ENCODE results near the gene PIP4K2B.
"Not testable (repeated sequence)": the region's sequence is repeated elsewhere in the genome, so short reads cannot be mapped to it uniquely, and the experiment has no call there.

PIP4K2B gene

DNA sequence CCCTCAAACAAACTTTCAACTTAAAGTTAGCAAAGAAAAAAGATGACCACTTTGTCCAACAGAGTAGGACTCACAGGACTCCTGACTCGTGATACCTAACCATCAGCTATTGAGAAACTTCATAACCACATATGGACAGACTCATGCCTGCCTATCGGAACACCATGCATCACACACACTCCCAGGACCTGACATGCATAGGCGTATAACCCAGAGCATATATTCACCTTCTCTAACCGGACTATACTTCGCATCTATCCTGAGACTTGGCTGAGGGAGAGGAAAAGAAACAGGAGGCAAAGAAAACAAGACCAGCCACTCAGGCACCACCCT lies 2.2 kb downstream of the PIP4K2B start:
- H3K9ac ChIP-seq (ENCODE audit: low read depth, low read length) = peak overlapping the region; percentile 88; the same call in 1 of the 2 replicates
- no peaks in the 10 kb centered on the region for H3K9me3 ChIP-seq (ENCODE audit: insufficient read depth, low read depth, low read length)
- H3K36me3 ChIP-seq (ENCODE audit: insufficient read depth, low read depth, low read length) = peaks cover 52% of the 10 kb centered on the region
- H3K27me3 ChIP-seq (ENCODE audit: insufficient read depth, low read length) = no peaks in the 10 kb centered on the region
- peak overlapping the region; percentile 91; the same call in 1 of the 2 replicates for H3K4me3 ChIP-seq (ENCODE audit: low read length)
- peaks cover 16% of the 10 kb centered on the region for H3K4me1 ChIP-seq (ENCODE audit: insufficient read depth, low read length)
- no peak overlapping the region for H3K27ac ChIP-seq (ENCODE audit: low read length)

DNA sequence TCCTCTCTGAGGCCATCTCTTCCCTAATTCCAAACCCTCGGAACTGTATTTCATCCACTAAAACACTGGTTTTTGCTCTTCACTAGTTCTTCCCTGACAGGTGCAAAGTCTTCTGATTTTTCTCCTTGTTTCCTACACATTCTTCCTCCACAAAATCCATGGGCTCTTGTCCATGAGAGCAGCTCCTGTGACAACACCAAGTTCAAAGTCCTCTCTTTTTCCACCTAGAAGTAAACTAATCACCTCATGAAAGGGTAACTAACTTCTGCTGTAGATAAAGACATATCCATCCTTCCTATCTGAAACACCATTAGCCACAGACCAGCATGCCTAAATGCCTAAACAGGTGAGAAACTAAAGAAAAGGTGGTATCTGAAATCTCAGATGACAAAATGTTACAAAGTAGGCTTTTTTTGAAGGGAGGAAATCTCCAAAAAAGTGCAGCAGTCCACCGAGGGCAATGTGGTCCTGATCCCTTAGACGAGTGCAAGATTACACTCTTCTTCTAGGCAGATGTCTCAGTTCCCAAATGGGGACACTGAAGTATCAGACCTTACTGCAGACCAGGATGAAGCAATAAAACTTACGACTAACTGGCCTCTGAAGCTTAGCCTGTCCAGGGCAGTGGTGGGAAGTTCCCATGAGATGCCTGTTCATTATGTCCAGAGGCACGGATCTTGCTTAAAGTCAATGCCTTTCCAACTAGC lies 2.8 kb downstream of the PIP4K2B start:
- Histone ChIP-seq H3K4me3 (ENCODE audit: low read length) (0 out of 2 replicates have a peak overlapping the region, but pooled peaks have one; percentile 91), H3K4me1 (ENCODE audit: insufficient read depth, low read length) (peaks cover 16% of the 10 kb centered on the region), H3K36me3 (ENCODE audit: insufficient read depth, low read depth, low read length) (peaks cover 46% of the 10 kb centered on the region), H3K27me3 (ENCODE audit: insufficient read depth, low read length) (no peaks in the 10 kb centered on the region), H3K27ac (ENCODE audit: low read length) (no peak overlapping the region), H3K9ac (ENCODE audit: low read depth, low read length) (0 out of 2 replicates have a peak overlapping the region, but pooled peaks have one; percentile 88), H3K9me3 (ENCODE audit: insufficient read depth, low read depth, low read length) (no peaks in the 10 kb centered on the region)

DNA sequence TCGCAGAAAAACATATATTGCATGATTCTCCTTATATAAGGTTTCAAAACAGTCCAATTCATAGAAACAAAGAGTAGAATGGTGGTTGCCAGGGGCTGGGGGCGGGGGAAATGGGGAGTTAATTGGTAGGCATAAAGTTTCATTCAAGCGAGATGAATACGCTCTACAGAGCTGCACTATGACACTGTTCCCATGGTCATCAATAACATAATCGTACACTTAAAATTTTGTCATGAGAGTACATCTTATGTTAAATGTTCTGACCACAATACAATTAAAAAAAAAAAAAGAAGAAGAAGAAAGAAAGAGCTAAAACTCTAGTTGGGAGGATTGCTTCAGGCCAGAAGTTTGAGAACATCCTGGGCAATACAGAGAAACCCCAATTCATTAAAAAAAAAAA lies 5.1 kb downstream of the PIP4K2B start:
- H3K27ac ChIP-seq (ENCODE audit: low read length) = no peak overlapping the region
- H3K9ac ChIP-seq (ENCODE audit: low read depth, low read length) = no peak overlapping the region
- no peaks in the 10 kb centered on the region for H3K9me3 ChIP-seq (ENCODE audit: insufficient read depth, low read depth, low read length)
- no peaks in the 10 kb centered on the region for H3K27me3 ChIP-seq (ENCODE audit: insufficient read depth, low read length)
- H3K4me3 ChIP-seq (ENCODE audit: low read length) = no peak overlapping the region
- H3K36me3 ChIP-seq (ENCODE audit: insufficient read depth, low read depth, low read length) = peaks cover 39% of the 10 kb centered on the region
- peaks cover 23% of the 10 kb centered on the region for H3K4me1 ChIP-seq (ENCODE audit: insufficient read depth, low read length)

DNA sequence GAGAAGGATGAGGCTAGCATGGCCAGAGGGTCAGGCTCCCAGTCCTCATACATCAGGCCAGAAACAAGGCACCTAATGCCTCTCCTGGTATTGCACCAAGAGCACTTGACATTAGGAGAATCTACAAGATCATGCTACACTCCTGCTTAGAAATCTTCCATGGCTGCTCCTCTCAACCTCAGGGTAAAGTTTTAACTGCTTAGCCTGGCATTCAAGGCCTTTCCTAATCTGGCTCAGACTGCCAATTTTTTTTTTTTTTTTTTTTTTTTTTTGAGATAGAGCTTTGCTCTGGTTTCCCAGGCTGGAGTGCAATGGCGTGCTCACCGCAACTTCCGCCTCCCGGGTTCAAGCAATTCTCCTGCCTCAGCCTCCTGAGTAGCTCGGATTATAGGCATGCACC lies 8.2 kb downstream of the PIP4K2B start:
- Histone ChIP-seq H3K9me3 (ENCODE audit: insufficient read depth, low read depth, low read length) (no peaks in the 10 kb centered on the region), H3K27me3 (ENCODE audit: insufficient read depth, low read length) (no peaks in the 10 kb centered on the region), H3K36me3 (ENCODE audit: insufficient read depth, low read depth, low read length) (peaks cover 33% of the 10 kb centered on the region), H3K4me1 (ENCODE audit: insufficient read depth, low read length) (peaks cover 9% of the 10 kb centered on the region), H3K27ac (ENCODE audit: low read length) (no peak overlapping the region), H3K9ac (ENCODE audit: low read depth, low read length) (no peak overlapping the region), H3K4me3 (ENCODE audit: low read length) (no peak overlapping the region)

DNA sequence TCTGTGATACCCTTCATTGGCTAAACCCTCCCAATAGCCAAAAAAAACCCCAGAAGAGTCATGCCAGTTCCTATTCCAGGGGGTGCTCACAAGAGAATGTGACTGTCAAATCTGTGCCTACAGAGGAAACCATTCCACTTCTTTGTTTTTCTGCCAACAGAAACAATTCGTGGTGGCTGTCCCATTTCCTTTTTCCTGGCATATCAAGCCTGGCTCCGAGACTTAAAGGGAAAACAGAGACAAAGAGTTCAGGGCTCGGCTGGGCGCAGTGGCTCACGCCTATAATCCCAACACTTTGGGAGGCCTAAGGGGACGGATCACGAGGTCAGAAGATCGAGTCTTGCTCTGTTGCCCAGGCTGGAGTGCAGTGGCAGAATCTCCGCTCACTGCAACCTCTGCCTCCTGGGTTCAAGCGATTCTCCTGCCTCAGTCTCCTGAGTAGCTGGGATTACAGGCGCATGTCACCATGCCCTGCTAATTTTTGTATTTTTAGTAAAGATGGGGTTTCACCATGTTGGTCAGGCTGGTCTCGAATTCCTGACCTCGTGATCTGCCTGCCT lies 9.1 kb downstream of the PIP4K2B start:
- H3K36me3 ChIP-seq (ENCODE audit: insufficient read depth, low read depth, low read length) = peaks cover 35% of the 10 kb centered on the region
- H3K4me3 ChIP-seq (ENCODE audit: low read length); H3K4me1 ChIP-seq (ENCODE audit: insufficient read depth, low read length); H3K27me3 ChIP-seq (ENCODE audit: insufficient read depth, low read length); H3K9ac ChIP-seq (ENCODE audit: low read depth, low read length); H3K27ac ChIP-seq (ENCODE audit: low read length); H3K9me3 ChIP-seq (ENCODE audit: insufficient read depth, low read depth, low read length): not testable (repeated sequence)

DNA sequence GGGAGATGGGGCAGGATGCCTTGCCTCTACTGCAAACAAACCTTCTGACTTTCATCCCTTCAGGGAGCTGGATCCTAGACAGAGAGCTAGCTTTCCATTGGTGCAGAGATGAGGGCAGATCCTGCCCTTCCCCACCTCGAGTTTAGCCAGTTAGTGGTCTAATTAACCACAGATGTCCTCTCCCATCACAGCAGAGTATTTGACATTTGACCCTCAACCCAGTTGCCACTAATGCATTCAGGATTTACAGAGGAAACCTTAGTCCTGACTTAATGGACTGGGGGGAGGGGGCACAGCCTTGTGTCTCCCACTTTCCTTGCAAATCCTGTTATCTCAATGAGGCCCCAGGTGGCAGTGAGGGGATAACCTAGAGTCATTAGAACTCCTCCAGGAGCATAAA lies 10.2 kb downstream of the PIP4K2B start:
- no peaks in the 10 kb centered on the region for H3K27me3 ChIP-seq (ENCODE audit: insufficient read depth, low read length)
- H3K4me1 ChIP-seq (ENCODE audit: insufficient read depth, low read length) = peaks cover 9% of the 10 kb centered on the region
- peak overlapping the region; percentile 34; the same call in 1 of the 2 replicates for H3K9ac ChIP-seq (ENCODE audit: low read depth, low read length)
- peaks cover 37% of the 10 kb centered on the region for H3K36me3 ChIP-seq (ENCODE audit: insufficient read depth, low read depth, low read length)
- H3K9me3 ChIP-seq (ENCODE audit: insufficient read depth, low read depth, low read length) = no peaks in the 10 kb centered on the region
- peak overlapping the region; percentile 8; the same call in 1 of the 2 replicates for H3K4me3 ChIP-seq (ENCODE audit: low read length)
- no peak overlapping the region for H3K27ac ChIP-seq (ENCODE audit: low read length)

DNA sequence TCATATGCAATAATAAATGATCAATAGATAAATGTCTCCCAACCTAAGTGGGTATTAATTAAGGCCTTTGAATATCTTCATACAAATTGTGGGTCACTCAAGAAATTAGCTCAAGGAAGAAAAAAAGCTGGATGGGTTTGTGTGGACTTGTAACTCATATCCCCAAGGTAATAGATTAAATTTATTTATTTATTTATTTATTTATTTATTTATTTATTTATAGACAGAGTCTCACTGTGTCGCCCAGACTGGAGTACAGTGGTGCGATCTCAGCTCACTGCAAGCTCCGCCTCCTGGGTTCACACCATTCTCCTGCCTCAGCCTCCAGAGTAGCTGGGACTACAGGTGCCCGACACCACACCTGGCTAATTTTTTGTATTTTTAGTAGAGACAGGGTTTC lies 11.4 kb downstream of the PIP4K2B start:
- H3K9me3 ChIP-seq (ENCODE audit: insufficient read depth, low read depth, low read length); H3K4me3 ChIP-seq (ENCODE audit: low read length); H3K9ac ChIP-seq (ENCODE audit: low read depth, low read length); H3K27me3 ChIP-seq (ENCODE audit: insufficient read depth, low read length); H3K4me1 ChIP-seq (ENCODE audit: insufficient read depth, low read length); H3K27ac ChIP-seq (ENCODE audit: low read length): not testable (repeated sequence)
- peaks cover 41% of the 10 kb centered on the region for H3K36me3 ChIP-seq (ENCODE audit: insufficient read depth, low read depth, low read length)

DNA sequence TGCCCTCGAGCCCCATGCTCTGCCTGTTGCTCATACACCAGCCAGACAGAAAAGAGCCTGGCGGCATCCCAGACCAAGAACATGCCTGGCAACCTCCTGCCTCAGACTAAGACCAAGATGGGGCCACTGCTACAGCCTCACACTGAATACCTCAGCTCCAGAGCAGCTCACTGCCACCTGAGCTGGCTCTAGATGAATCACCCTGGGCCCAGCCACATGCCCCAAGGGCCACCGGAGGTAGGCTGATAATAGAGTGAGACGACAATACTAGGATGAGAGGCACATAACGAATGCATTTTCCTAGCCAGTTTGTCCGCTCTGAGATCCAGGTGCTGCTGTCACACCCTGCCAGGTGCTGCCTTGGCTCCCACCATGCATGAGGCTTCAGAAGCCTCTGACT lies 13.0 kb downstream of the PIP4K2B start:
- no peaks in the 10 kb centered on the region for H3K9me3 ChIP-seq (ENCODE audit: insufficient read depth, low read depth, low read length)
- no peak overlapping the region for H3K4me3 ChIP-seq (ENCODE audit: low read length)
- H3K9ac ChIP-seq (ENCODE audit: low read depth, low read length) = no peak overlapping the region
- H3K4me1 ChIP-seq (ENCODE audit: insufficient read depth, low read length) = peaks cover 9% of the 10 kb centered on the region
- no peaks in the 10 kb centered on the region for H3K27me3 ChIP-seq (ENCODE audit: insufficient read depth, low read length)
- peaks cover 50% of the 10 kb centered on the region for H3K36me3 ChIP-seq (ENCODE audit: insufficient read depth, low read depth, low read length)
- H3K27ac ChIP-seq (ENCODE audit: low read length) = no peak overlapping the region

DNA sequence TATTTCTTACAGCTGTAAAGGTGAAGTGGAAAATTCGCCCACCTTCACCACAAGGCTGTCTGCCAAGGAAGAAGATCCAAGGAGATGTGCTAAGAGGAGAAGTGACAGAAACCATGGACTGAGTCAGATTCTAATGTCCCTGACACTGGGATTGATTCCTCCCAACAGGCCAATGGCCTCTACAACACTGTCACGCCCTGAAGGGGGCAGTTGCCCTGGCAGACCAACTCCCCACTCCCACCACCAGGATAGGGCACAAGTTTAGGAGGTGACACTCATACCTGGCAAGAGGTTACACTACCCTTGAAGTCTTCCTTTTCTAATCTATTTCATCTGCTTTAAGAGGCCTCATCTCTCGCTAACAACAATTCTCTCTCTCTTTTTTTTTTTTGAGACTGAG lies 16.1 kb downstream of the PIP4K2B start:
- Histone ChIP-seq H3K27me3 (ENCODE audit: insufficient read depth, low read length) (no peaks in the 10 kb centered on the region), H3K4me1 (ENCODE audit: insufficient read depth, low read length) (no peaks in the 10 kb centered on the region), H3K27ac (ENCODE audit: low read length) (no peak overlapping the region), H3K9ac (ENCODE audit: low read depth, low read length) (no peak overlapping the region), H3K4me3 (ENCODE audit: low read length) (no peak overlapping the region), H3K9me3 (ENCODE audit: insufficient read depth, low read depth, low read length) (no peaks in the 10 kb centered on the region), H3K36me3 (ENCODE audit: insufficient read depth, low read depth, low read length) (peaks cover 81% of the 10 kb centered on the region)

DNA sequence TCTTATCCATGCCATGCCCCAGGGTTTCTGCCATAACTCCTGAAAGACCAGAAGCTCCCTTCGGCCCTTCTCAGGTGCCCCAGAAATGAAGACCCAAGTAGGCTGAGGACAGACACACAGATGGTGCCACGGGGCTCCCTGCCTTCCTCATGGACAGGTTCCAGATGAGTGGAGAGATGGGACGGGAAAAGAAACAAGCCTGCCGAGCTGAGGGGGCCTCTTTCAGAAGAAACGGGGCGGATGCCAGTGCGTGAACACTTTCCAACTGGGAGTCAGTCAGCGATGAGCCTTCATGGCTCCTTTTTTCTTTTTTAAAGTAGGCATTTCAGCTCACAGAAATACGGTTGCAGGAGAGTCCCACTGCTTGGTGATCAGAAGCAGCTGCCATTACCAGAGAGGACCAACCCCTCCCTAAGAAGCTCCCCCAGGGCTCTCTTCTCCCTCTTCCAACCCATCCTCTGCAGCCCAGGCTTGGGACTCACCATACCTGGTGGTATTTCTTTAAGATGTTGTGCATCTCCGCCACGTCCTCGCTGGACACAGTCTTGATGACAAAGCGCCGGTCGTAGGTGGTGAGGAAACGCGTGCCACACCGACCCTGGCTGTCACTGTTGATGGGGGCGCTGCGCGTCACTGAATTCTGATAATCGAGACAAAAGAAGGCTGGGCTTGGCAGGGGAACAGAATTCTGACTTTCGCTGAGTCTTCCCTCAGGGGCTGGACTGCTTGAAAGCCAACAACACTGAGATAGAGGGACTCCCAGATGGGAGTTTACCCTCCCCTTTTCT lies 19.2 kb downstream of the PIP4K2B start:
- Histone ChIP-seq H3K27me3 (ENCODE audit: insufficient read depth, low read length) (no peaks in the 10 kb centered on the region), H3K9me3 (ENCODE audit: insufficient read depth, low read depth, low read length) (no peaks in the 10 kb centered on the region), H3K4me1 (ENCODE audit: insufficient read depth, low read length) (no peaks in the 10 kb centered on the region), H3K9ac (ENCODE audit: low read depth, low read length) (no peak overlapping the region), H3K4me3 (ENCODE audit: low read length) (no peak overlapping the region), H3K36me3 (ENCODE audit: insufficient read depth, low read depth, low read length) (peaks cover 93% of the 10 kb centered on the region), H3K27ac (ENCODE audit: low read length) (no peak overlapping the region)

DNA sequence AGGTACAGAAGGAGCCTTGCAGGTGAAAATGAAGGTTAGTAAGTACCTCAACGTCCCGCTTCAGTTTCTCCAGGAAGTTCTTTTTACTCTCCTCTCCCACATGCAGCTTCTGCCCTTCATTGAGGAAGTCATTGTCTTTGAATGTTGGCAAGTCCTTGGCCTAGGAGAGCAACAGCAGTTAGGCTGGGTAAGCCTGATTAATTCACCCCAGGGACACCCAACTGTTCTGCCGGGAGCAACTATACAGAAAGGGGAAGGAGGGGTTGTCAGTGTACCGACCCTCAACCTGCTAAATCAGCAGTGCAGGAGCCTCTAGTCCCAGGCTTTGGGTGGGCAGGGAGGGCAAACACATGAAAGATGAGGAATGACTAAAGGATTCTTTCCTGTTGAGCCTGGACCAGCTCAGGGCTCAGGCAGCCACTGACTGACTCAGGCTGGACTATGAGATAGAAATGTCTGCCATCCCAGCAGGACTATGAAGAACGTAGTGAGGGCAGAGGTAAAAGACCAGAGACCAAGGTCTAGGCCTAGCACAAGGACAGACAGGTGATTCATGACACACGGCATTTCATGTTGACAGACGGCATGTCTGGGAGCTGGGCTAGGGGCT lies 21.6 kb downstream of the PIP4K2B start:
- H3K27ac ChIP-seq (ENCODE audit: low read length) = no peak overlapping the region
- no peaks in the 10 kb centered on the region for H3K9me3 ChIP-seq (ENCODE audit: insufficient read depth, low read depth, low read length)
- H3K9ac ChIP-seq (ENCODE audit: low read depth, low read length) = no peak overlapping the region
- H3K27me3 ChIP-seq (ENCODE audit: insufficient read depth, low read length) = no peaks in the 10 kb centered on the region
- H3K4me1 ChIP-seq (ENCODE audit: insufficient read depth, low read length) = no peaks in the 10 kb centered on the region
- H3K4me3 ChIP-seq (ENCODE audit: low read length) = no peak overlapping the region
- H3K36me3 ChIP-seq (ENCODE audit: insufficient read depth, low read depth, low read length) = peaks cover 94% of the 10 kb centered on the region

Data from iPS-20b (cell line).